GM18951 (cell line): Measurements from ENCODE around the gene RHOXF1.
"Not testable (repeated sequence)": the region's sequence is repeated elsewhere in the genome, so short reads cannot be mapped to it uniquely, and the experiment has no call there.

Source experiments
- POLR2A ChIP-seq: IDR thresholded peaks from 4 replicates; pipeline ENCODE4 v1.6.1; 2011; ENCODE audit warnings: mild to moderate bottlenecking; ENCODE audit not compliant: insufficient read length, insufficient read depth; ENCODE audit errors: extremely low read depth
- in situ Hi-C: fragments of 300-500 bp; cut with MboI; formaldehyde crosslinking; loops from one replicate; pipeline ENCODE4 v1.12.0; 2022; ENCODE audit warnings: low sequenced_read_pairs, mixed read lengths, inconsistent platforms; ENCODE audit not compliant: unreplicated experiment

RHOXF1 gene, protein sequence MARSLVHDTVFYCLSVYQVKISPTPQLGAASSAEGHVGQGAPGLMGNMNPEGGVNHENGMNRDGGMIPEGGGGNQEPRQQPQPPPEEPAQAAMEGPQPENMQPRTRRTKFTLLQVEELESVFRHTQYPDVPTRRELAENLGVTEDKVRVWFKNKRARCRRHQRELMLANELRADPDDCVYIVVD

GRCh38 chrX:120115438-120115963, at the start of gene RHOXF1:
RHOXF1 (minus strand) TSS chrX:120115913; CDS start chrX:120115862, 51 bp downstream.
- in situ Hi-C loops: no loop called here
- no peak for TF ChIP-seq POLR2A

GRCh38 chrX:120159086-120159485, 43.4 kb upstream of the RHOXF1 start:
- in situ Hi-C loops: not testable (repeated sequence)

DNA sequence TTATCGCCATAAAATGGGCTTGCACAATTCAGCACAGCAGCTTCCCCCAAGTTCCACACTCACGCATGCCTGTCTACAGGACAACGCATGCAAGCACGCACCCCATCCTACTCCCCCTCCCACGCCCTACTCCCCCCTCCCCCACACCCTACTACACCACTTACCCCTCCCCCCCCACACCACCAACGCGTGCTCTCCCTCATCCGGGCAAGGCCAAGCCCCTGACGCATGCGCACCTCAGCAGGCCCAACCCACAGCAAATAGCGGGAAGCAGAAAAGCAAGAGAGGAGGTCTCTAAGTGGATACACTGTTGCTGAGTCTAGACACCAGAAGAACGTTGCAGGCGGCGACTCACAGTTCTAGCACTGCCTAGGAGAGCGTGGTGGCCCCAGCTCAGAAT, 42.6 kb upstream of the RHOXF1 start, which contains the start of gene RHOXF2:
TSS of gene RHOXF2 (plus strand) at position 301 of the 400 bp plus-strand sequence. CDS start 138 bp downstream, outside the sequence.
- in situ Hi-C loops: not testable (repeated sequence)

DNA sequence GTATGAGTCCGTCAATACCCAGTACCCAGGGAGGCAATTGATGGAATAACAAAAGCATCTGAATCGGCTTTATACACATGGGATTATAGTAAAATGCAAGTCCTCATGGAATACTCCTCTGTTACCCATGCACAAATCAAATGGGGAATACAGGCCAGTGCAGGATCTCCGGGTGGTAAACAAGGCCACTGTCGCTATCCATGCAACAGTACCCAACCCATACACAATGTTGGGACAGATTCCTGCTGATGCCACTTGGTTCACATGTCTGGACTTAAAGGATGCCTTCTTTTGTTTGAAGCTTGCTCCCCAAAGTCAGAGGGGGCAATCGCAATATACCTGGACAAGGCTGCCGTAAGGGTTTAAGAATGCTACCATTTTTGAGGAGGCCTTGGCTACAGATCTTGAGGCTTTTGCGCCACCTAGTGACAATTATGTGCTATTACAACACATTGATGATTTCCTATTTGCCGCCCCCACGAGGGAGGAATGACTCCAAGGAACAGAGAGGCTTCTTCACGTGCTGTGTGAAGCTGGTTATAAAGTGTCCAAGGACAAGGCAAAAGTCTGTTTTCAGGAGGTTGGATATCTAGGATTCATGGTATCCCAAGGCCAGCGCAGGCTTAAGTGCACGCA, 34.5 kb upstream of the RHOXF1 start:
- in situ Hi-C loops: not testable (repeated sequence)

DNA sequence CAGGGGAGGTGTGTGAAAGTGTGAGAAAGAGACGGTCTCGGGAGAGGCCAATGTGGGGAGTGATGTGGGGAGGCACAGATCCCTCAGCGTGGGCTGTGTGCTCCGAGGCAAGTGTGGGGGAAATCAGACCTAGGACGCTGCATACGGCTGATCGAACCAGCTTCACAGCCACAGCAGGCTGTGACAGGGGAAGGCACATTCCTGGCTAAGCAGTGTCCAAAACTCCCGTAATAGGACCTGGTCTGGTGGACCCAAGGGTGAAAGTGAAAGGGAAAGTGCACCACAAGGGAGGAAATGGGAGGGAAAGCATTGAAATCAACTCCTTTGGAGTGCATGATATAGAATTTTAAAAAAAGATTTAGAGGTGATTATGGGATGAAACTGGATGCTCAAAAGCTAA, 31.8 kb upstream of the RHOXF1 start:
- TF ChIP-seq POLR2A: no peak
- in situ Hi-C loops: no loop called here

GRCh38 chrX:120146323-120146722, 30.6 kb upstream of the RHOXF1 start:
- in situ Hi-C loops: not testable (repeated sequence)

- in situ Hi-C loops: no loop called here
- TF ChIP-seq POLR2A: no peak
Observed at GRCh38 chrX:120145295-120145925, 29.7 kb upstream of the RHOXF1 start.

- in situ Hi-C loops: no loop called here
- no peak for TF ChIP-seq POLR2A
Observed at GRCh38 chrX:120144178-120144844, 28.6 kb upstream of the RHOXF1 start.

GRCh38 chrX:120140293-120140981, 24.7 kb upstream of the RHOXF1 start:
- no peak for TF ChIP-seq POLR2A
- in situ Hi-C loops: no loop called here

DNA sequence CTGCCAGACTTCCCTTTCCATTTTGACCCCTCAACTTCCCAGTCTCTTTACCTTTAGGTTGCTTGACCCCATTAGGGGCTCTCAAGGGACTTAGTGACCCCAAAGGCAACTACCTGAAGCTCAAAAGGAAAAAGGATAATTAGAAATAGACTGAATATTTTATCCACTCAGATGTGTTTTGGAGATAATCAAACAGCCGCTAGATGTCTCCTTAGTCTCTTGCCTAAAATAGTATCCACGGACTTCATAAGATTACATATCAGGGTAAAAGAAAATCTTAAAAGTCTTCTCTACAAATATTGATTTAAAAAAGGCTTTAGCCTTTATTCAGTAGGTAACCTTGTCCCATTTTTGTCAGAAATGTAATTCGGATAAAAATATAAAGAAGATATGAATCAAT, 21.7 kb upstream of the RHOXF1 start:
- in situ Hi-C loops: no loop called here
- no peak for TF ChIP-seq POLR2A

GRCh38 chrX:120136840-120137239, 21.1 kb upstream of the RHOXF1 start:
- in situ Hi-C loops: no loop called here
- no peak for TF ChIP-seq POLR2A

DNA sequence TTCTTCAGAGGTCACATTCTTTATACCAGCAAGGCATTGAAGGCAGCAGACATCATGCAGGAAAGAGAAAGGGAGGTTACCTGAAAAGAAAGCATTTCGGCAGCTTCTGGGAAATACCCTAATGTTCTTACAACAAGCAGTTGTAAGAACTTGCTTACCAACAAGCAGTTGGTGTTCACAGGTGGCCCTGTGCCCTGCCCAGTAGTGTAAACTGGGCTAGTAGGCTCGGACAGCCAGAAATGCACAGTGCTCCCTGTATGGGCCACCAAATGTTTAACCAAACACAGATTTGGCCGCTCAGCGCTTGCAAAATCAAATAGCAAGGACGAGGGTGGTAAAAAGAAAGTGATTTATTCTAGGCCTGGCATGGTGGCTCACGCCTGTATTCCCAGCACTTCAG, 20.4 kb upstream of the RHOXF1 start:
- TF ChIP-seq POLR2A: no peak
- in situ Hi-C loops: no loop called here

DNA sequence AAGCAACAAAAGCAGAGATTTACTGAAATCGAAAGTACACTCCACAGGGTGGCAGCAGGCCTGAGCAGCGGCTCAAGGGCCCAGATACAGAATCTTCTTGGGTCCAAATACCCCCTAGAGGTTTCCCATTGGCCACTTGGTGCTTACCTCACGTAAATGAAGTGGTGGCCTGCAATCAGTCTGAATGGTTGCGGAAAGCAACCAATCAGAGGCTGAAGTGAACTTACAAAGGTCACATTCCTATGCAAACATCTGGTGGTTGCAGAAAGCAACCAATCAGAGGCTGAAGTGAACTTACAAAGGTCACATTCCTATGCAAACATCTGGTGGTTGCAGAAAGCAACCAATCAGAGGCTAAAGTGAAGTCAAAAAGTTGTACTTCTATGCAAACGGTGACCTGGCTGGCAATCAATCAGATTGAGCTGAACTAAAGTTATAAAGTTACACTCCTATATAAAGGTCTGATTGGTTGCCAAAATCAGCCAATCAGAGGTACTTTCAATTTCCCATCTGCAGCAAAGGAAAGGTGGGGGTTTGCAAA, 12.7 kb upstream of the RHOXF1 start:
- in situ Hi-C loops: not testable (repeated sequence)
